HepG2 (cell line): ENCODE results near the gene PFAS. TPM values are rescaled to one million over a fixed set of nuclear protein-coding genes. Genes with fewer than 3 reads are reported as not detected.

Experiments used
- CREM ChIP-seq, 2 experiments: sonication (generic) in 1 of 2; formaldehyde crosslinking in 1 of 2; IDR thresholded peaks; 2 replicates each; pipeline versions ENCODE4 v1.4.0 to v1.6.1; 2016 to 2020; ENCODE audit warnings: antibody characterized with exemption in 1 of 2, mild to moderate bottlenecking in 1 of 2, missing genetic modification reagents in 1 of 2
- FOXA3 ChIP-seq: IDR thresholded peaks from 2 replicates; pipeline ENCODE4 v1.6.1; 2016; ENCODE audit warnings: missing genetic modification reagents, missing compliant biosample characterization
- FOXM1 ChIP-seq: sonication (generic); formaldehyde crosslinking; IDR thresholded peaks from 2 replicates; pipeline ENCODE4 v1.5.0; 2020; ENCODE audit warnings: missing genetic modification reagents
- MAZ ChIP-seq, 2 experiments: sonication (generic) in 1 of 2; formaldehyde crosslinking in 1 of 2; IDR thresholded peaks; 2 replicates each; pipeline versions ENCODE4 v1.5.0 to v1.6.1; 2012 to 2020; ENCODE audit warnings: low read depth in 2 of 2, mild to moderate bottlenecking in 2 of 2, borderline replicate concordance in 1 of 2, improper control_type of control experiment in 1 of 2, low read length in 1 of 2, missing genetic modification reagents in 1 of 2, moderate library complexity in 1 of 2
- NONO ChIP-seq, 2 experiments: fragments of 450-650 bp in 1 of 2; sonication (generic) in 1 of 2; formaldehyde crosslinking in 1 of 2; IDR thresholded peaks in 1 of 2; conservative IDR thresholded peaks in 1 of 2; 2 replicates each; pipeline versions ENCODE4 v1.6.1 to v1.8.0; 2017 to 2022; ENCODE audit warnings: mild to moderate bottlenecking in 1 of 2, missing genetic modification reagents in 1 of 2, moderate library complexity in 1 of 2
- SCMH1 ChIP-seq: sonication (generic); formaldehyde crosslinking; IDR thresholded peaks from 2 replicates; pipeline ENCODE4 v1.9.0; 2021; ENCODE audit warnings: missing genetic modification reagents, mild to moderate bottlenecking, borderline replicate concordance
- SP1 ChIP-seq, 2 experiments: fragments of 450-650 bp in 1 of 2; sonication (generic) in 1 of 2; formaldehyde crosslinking in 1 of 2; IDR thresholded peaks; 2 replicates each; pipeline versions ENCODE4 v1.4.0 to v1.6.1; 2016 to 2020; ENCODE audit warnings: missing genetic modification reagents in 1 of 2
- ZNF3 ChIP-seq: IDR thresholded peaks from 2 replicates; pipeline ENCODE4 v1.7.0; 2017; ENCODE audit warnings: inconsistent platforms
- ZNF33A ChIP-seq: sonication (generic); formaldehyde crosslinking; IDR thresholded peaks from 2 replicates; pipeline ENCODE4 v1.5.1; 2020; ENCODE audit warnings: missing genetic modification reagents, mild to moderate bottlenecking, moderate library complexity, borderline replicate concordance
- ZNF570 ChIP-seq: sonication (generic); formaldehyde crosslinking; IDR thresholded peaks from 2 replicates; pipeline ENCODE4 v1.4.0; 2020; ENCODE audit warnings: mild to moderate bottlenecking, missing genetic modification reagents, borderline replicate concordance
- ZNF572 ChIP-seq: sonication (generic); formaldehyde crosslinking; IDR thresholded peaks from 2 replicates; pipeline ENCODE4 v1.5.1; 2020; ENCODE audit warnings: mild to moderate bottlenecking, missing genetic modification reagents
- polyA plus RNA-seq, 8 experiments: library from polyadenylated mRNA; depleted of rRNA in 3 of 8; stranded (reverse) in 7 of 8; unstranded in 1 of 8; fragments of >200 nt; fragmentation: Illumina TruSeq in 4 of 8; extraction: Trizol in 4 of 8; gene quantifications; 2 replicates each; pipeline versions ENCODE4 v1.2.1 to v1.2.3, GENCODE V29; 2011 to 2016; ENCODE audit warnings: low read depth in 4 of 8, missing spikeins in 1 of 8, mixed read lengths in 1 of 8; ENCODE audit not compliant: insufficient read depth in 1 of 8
- total RNA-seq, 5 experiments: library from RNA; depleted of rRNA; stranded (reverse); fragments of >200 nt; fragmentation: Illumina TruSeq; extraction: Trizol; gene quantifications; 2 replicates each; pipeline ENCODE4 v1.2.3, GENCODE V29; 2016; ENCODE audit warnings: low read depth in 1 of 5
- TF ChIP-seq, protein P1 (sequence below): sonication (generic); formaldehyde crosslinking; IDR thresholded peaks from 2 replicates; pipeline ENCODE4 v1.5.1; 2020; ENCODE audit warnings: missing genetic modification reagents, mild to moderate bottlenecking, borderline replicate concordance
- TF ChIP-seq, protein P2 (sequence below), 2 experiments: fragments of 450-650 bp in 1 of 2; sonication (generic) in 1 of 2; formaldehyde crosslinking; IDR thresholded peaks; 2 replicates each; pipeline versions ENCODE4 v1.5.0 to v1.8.0; 2020 to 2022; ENCODE audit warnings: mild to moderate bottlenecking in 1 of 2, missing genetic modification reagents in 1 of 2
- TF ChIP-seq, protein P3 (sequence below): sonication (generic); formaldehyde crosslinking; IDR thresholded peaks from 2 replicates; pipeline ENCODE4 v1.4.0; 2020; ENCODE audit warnings: mild to moderate bottlenecking, missing genetic modification reagents
- TF ChIP-seq, protein P4 (sequence below): sonication (generic); formaldehyde crosslinking; IDR thresholded peaks from 2 replicates; pipeline ENCODE4 v1.8.0; 2022; ENCODE audit warnings: missing genetic modification reagents, mild to moderate bottlenecking, inconsistent platforms, borderline replicate concordance

The PFAS gene
- total and polyA plus RNA-seq, 2 of the 13 experiments (the other 11 are each of a cell fraction or from before 2014, with no cell fraction given): 49.4 to 58.2 TPM

DNA sequence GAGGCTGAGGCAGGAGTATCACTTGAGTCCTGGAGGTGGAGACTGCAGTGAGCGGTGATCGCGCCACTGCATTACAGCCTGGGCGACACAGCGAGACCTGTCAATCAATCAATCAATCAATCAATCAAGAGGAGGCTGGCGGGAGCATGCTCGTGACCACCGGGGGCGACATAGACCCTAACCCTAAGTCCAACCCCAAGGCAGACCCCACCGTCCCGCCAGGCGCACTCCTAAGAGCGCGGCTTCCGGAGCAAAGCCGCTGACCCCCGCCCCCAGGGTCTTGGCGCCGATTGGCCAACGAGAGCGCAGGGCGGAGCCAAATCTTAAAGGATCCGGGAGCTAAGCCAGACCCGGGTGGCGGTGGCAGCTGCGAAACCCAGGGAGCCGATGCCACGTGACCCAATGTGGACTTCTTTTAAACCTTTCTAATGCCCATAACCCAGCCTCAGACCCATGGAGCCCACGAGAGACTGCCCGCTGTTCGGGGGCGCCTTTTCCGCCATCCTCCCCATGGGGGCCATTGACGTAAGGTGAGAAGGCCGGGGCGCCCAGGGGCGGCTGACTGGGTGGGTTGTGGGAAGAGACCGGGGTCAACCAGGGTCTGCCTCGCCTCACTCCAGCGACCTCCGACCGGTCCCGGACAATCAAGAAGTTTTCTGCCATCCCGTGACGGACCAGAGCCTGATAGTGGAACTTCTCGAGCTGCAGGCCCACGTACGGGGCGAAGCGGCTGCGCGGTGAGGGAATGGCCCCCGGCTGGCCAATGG lies 39.4 kb downstream of the PFAS start, which contains the start of gene RANGRF (continued):
- TF ChIP-seq ZNF572 (CRISPR knock-in tag) (0 out of 2 replicates have a peak, but pooled peaks have one; percentile 52), ZNF570 (CRISPR knock-in tag) (no peak), FOXM1 (no peak), SP1 (IDR thresholded peaks at IDR 0.05) (no peak), SP1 (CRISPR knock-in tag; IDR thresholded peaks at IDR 0.05) (peak; percentile 50; the same call in 1 of the 2 replicates), SCMH1 (CRISPR knock-in tag) (no peak), ZNF3 (no peak), FOXA3 (CRISPR knock-in tag) (0 out of 2 replicates have a peak, but pooled peaks have one; percentile 3), ZNF33A (CRISPR knock-in tag) (no peak), MAZ (IDR thresholded peaks at IDR 0.05; ENCODE audit: borderline replicate concordance, low read depth, low read length) (no peak; the same call in none of the 2 replicates), MAZ (CRISPR knock-in tag; IDR thresholded peaks at IDR 0.05; ENCODE audit: low read depth) (peak; percentile 43; the same call in 1 of the 2 replicates), CREM (IDR thresholded peaks at IDR 0.05) (peak; percentile 40; the same call in 1 of the 2 replicates), CREM (CRISPR knock-in tag; IDR thresholded peaks at IDR 0.05) (no peak), NONO (IDR thresholded peaks at IDR 0.05) (no peak), NONO (CRISPR knock-in tag; conservative IDR thresholded peaks at IDR 0.05) (peak; percentile 81; the same call in 1 of the 2 replicates)
- TF ChIP-seq, protein P1, sequence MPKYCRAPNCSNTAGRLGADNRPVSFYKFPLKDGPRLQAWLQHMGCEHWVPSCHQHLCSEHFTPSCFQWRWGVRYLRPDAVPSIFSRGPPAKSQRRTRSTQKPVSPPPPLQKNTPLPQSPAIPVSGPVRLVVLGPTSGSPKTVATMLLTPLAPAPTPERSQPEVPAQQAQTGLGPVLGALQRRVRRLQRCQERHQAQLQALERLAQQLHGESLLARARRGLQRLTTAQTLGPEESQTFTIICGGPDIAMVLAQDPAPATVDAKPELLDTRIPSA: no peak
- TF ChIP-seq, protein P2, sequence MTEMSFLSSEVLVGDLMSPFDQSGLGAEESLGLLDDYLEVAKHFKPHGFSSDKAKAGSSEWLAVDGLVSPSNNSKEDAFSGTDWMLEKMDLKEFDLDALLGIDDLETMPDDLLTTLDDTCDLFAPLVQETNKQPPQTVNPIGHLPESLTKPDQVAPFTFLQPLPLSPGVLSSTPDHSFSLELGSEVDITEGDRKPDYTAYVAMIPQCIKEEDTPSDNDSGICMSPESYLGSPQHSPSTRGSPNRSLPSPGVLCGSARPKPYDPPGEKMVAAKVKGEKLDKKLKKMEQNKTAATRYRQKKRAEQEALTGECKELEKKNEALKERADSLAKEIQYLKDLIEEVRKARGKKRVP (CRISPR knock-in tag; IDR thresholded peaks at IDR 0.05): 0 out of 4 replicates have a peak, but pooled peaks of 1 of the 2 experiments have one; percentile 29
- TF ChIP-seq, protein P3, sequence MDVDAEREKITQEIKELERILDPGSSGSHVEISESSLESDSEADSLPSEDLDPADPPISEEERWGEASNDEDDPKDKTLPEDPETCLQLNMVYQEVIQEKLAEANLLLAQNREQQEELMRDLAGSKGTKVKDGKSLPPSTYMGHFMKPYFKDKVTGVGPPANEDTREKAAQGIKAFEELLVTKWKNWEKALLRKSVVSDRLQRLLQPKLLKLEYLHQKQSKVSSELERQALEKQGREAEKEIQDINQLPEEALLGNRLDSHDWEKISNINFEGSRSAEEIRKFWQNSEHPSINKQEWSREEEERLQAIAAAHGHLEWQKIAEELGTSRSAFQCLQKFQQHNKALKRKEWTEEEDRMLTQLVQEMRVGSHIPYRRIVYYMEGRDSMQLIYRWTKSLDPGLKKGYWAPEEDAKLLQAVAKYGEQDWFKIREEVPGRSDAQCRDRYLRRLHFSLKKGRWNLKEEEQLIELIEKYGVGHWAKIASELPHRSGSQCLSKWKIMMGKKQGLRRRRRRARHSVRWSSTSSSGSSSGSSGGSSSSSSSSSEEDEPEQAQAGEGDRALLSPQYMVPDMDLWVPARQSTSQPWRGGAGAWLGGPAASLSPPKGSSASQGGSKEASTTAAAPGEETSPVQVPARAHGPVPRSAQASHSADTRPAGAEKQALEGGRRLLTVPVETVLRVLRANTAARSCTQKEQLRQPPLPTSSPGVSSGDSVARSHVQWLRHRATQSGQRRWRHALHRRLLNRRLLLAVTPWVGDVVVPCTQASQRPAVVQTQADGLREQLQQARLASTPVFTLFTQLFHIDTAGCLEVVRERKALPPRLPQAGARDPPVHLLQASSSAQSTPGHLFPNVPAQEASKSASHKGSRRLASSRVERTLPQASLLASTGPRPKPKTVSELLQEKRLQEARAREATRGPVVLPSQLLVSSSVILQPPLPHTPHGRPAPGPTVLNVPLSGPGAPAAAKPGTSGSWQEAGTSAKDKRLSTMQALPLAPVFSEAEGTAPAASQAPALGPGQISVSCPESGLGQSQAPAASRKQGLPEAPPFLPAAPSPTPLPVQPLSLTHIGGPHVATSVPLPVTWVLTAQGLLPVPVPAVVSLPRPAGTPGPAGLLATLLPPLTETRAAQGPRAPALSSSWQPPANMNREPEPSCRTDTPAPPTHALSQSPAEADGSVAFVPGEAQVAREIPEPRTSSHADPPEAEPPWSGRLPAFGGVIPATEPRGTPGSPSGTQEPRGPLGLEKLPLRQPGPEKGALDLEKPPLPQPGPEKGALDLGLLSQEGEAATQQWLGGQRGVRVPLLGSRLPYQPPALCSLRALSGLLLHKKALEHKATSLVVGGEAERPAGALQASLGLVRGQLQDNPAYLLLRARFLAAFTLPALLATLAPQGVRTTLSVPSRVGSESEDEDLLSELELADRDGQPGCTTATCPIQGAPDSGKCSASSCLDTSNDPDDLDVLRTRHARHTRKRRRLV (CRISPR knock-in tag): no peak
- TF ChIP-seq, protein P4, sequence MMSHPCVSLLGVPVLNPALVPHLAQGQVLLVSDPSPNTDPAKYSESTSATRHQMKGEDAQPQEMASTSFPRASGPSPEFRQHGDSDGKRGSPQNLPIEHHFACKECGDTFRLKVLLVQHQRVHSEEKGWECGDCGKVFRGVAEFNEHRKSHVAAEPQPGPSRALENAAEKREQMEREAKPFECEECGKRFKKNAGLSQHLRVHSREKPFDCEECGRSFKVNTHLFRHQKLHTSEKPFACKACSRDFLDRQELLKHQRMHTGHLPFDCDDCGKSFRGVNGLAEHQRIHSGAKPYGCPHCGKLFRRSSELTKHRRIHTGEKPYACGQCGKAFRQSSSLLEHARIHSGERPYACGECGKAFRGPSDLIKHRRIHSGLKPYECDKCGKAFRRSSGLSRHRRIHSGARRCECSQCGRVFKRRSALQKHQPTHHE: 0 out of 2 replicates have a peak, but pooled peaks have one; percentile 20
